GM19455 (cell line): ENCODE results near the gene MDFI.

ENCODE experiments used
- ATAC-seq: cut with Tn5 transposase; IDR thresholded peaks from one replicate; pipeline ENCODE4 v1.9.1; 2021; ENCODE audit not compliant: unreplicated experiment

MDFI gene

GRCh38 chr6:41702771-41703494 is 64.7 kb downstream of the MDFI start:
- ATAC-seq = no peak
